Measurements from ENCODE around the gene FBXW10B.
A peak's percentile ranks its signal among the peaks of the same experiment; 100 is the strongest.
"Not testable (repeated sequence)": the region's sequence is repeated elsewhere in the genome, so short reads cannot be mapped to it uniquely, and the experiment has no call there.

Gene FBXW10B, protein sequence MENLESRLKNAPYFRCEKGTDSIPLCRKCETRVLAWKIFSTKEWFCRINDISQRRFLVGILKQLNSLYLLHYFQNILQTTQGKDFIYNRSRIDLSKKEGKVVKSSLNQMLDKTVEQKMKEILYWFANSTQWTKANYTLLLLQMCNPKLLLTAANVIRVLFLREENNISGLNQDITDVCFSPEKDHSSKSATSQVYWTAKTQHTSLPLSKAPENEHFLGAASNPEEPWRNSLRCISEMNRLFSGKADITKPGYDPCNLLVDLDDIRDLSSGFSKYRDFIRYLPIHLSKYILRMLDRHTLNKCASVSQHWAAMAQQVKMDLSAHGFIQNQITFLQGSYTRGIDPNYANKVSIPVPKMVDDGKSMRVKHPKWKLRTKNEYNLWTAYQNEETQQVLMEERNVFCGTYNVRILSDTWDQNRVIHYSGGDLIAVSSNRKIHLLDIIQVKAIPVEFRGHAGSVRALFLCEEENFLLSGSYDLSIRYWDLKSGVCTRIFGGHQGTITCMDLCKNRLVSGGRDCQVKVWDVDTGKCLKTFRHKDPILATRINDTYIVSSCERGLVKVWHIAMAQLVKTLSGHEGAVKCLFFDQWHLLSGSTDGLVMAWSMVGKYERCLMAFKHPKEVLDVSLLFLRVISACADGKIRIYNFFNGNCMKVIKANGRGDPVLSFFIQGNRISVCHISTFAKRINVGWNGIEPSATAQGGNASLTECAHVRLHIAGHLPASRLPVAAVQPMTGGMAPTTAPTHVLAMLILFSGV

DNA sequence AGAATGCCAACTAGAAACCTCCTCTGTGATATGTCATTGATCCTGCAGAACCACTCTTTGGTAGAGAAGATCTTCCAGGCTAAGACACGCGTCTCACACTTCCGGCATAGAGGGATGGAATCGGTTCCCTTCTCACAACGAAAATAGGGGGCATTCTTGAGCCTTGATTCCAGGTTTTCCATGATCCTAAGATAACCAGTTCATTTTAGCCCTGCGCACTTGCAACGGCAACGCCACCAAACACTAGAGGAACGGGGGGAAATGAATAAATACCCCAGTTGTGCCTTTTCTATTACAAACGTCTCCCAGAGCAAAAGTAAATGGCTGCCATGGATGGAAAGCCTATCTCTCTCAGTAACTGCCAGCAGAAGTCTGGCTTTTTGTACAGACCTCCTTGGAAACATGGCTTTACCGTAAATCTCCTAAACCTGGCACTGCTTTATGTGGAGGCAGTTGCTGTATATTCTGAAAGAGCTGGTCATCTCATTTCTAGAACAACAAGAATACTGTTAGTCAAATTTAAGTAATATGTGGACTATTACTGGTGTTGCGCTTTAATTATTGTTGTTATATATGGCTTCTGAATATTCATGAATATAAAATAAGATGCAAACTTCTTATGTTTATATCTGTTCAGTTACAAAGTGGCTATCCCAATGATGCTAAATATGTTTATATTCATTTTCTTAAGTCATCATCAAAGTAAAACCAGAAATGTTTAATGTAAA is at the start of gene FBXW10B:
Gene FBXW10B, minus strand, starts transcription at position 374 of the 728 bp plus-strand sequence. Its CDS starts 192 bp downstream, at position 182.
- not testable (repeated sequence) for DNase-seq

DNA sequence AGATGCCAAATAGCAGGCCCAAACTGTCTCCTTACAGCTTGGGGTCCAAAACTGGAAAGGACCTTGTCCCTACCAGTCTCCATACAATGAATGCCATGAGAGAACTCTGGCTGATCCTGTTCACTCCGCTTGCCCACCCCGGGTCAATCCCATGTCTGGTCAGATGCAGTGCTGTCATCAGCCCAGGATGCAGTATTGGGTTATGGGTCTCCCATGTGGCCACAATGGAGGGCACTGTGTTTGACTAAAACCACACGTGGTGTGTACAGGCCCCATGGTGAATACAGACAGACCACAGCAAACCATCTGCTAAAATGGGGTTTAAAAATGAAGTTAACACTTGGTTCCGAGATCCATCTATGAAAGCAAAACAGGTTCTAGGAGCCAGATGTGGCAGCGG is 44.2 kb upstream of the FBXW10B start:
- DNase-seq: no peak

DNA sequence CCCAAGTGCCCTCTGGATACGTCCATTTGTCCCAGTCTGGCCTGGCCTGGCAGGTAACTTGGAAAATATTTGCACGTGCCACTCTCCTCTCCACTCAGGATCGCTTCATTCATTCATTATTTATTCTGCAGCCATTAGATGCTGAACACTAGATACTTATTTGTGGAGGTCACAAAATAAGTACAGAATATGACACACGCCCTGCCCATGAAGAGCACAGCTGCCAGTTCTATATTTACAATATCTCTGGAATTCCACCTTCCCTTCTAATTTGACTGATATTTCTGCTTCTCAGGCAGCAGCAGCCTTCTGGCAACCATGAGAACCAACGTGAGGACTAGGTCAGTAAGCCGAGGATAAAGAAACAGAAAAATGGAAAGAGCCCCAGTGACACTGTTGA is 43.7 kb upstream of the FBXW10B start:
- DNase-seq: no peak

DNA sequence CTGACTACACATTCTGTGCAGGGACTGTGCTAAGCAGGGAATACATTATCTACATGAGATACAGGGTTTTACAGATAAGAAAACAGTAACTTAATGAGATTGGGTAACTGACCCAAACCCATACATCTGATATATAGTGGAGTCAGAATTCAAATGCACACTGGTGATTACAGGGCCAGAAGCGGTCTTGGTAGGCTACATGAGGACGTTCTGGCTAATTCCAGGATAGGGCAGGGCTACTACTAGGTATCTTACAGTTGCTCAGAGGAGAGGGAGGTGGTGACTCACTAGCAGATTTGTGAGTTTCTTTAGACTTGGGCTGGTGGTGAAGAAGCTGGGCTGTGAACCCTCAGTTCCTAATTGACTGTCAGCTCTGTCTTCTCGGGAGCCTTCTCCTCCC is 43.2 kb upstream of the FBXW10B start:
- DNase-seq: no peak

DNA sequence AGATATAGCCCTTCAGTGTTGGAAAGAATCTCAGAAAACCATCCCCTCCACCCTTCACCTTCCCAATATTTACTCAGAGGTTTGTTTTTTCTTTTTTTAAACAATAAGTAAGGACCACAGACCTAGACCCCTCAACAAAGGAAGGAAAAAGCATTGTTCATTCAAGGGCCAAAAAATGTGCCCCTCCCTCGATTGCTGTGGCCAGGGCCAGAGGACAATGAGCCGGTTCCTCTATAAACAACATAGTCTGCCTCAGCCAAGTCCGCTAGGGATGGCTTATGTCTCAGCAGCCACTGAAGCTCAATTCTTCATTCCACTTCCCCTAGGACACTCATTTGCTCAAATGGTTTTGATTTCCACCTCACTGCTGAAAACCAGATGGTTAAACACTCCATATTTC is 40.6 kb upstream of the FBXW10B start:
- DNase-seq: no peak

DNA sequence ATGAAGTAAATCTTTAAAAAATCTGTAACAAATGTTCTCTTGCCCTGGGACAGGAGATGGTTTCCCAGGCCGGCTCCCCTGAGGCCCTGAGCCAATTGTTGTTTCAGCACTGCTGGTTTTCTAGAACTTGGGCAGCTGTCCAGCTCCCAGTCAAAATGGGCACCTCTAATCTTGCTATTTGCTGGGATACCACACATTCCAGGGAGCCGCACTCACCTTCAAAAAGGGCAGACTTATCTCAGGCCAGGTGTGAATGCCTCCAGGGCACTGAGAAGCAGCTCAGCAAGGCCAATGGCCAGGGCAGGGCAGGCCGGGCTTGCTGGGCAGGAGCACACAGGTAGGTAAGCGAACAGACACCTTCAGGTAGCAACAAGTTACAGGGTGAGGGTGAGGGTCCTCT is 40.2 kb upstream of the FBXW10B start:
- DNase-seq: no peak

DNA sequence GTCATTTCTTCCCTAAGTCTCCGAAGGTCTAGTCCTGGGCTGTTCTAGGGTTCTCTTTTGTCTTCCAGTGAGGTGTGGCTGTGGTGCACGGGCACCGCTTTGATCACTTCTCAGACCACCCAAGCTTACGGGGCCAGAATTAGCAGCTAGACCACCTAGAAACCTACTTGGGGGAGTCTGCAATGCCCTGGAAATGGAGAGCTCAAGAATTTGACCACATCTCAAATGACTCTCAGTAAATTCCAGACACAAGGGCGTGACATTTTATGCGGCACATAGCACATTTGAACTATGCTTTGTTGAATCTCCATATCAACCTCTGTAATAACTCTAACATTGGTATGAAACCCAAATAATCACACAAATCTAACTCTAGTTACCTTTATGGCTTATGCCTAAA is 39.7 kb upstream of the FBXW10B start:
- DNase-seq: no peak

DNA sequence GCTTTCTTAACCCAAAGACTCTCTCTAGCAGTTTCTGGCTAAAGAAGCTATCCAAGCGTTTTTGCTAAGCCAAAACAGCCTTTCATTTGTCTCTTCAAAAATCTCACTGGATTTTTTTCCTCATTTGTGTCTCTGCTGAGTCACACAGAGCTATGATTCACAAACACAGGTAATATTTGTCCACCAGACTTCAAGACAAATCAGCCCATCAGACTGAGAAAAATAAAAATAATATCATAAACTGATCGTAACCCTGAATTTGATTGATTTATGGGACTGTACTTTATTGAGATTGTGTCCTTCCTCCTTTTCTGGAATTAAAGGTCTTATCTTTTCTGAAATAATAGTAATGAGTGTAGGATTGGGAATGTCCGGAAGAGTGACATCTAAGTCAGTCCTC is 38.8 kb upstream of the FBXW10B start:
- no peak for DNase-seq

DNA sequence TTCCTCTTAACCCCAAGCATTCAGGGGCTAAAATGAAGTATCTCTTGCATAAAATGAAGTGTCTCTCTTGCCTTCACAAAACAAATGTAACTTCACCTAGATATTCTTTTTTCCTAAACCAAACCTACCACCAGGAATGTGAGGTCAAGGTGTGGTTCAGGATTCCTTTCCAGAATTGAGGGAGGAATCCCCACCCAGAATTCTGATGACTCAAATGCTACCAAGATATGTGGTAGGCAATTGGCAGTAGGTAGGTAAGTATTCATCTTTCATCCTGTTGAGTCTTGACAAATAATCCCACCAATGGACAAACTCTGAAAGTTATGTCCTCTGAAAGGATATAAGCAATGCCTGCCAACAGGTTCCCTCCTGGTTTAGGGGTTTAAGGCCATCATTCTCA is 38.4 kb upstream of the FBXW10B start:
- DNase-seq: no peak

DNA sequence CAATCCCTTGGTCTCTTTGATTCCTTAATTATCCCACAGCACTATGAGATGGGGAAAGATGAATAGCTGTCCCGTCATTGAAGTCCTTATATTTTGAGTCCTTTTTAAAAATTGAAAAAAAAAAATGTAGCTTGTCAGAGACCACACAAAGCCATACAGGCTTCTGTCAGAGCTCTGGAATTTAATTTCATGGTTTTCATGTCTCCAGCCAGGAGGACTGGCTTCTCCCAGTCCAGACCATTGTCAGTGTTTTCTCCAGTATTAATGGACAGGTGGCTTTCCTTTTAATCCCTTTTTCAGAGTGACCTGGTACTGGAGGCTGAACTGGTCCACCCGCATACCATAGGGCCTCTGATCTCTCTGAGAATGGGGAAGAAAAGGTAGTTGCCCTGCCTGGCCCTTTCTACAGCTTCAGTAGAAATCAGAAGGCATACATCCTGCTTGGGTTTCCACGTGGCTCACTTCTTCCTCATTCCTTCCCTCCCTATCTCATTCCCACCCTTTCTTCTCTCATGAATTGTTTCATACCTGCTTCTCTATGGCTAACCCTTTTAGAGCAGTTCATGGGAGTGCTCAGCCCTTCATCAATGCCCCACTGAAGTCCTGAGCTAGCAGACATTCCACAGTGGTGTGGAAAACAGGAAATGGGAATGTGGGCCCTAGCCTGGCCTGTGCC is 35.5 kb upstream of the FBXW10B start:
- DNase-seq: no peak

DNA sequence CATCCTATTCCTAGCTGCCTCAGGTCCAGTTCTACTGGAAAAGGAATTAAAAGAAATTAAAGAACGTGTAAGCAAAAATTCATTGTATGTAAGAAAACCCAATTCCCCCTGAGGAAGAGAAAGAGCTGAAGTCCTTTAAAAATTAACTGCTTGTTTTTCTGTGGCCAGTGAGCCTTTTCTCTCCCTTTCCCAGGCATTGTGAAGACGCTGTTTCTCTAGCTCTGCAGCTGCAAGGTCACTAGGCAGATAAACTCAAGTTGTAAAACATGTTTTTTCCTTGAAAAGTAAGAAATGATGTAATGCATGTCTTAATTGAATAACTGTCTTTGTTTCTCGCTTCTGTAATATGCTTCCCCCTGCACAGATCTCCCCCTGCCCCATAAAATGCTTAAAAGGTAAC is 34.9 kb upstream of the FBXW10B start:
- not testable (repeated sequence) for DNase-seq

DNA sequence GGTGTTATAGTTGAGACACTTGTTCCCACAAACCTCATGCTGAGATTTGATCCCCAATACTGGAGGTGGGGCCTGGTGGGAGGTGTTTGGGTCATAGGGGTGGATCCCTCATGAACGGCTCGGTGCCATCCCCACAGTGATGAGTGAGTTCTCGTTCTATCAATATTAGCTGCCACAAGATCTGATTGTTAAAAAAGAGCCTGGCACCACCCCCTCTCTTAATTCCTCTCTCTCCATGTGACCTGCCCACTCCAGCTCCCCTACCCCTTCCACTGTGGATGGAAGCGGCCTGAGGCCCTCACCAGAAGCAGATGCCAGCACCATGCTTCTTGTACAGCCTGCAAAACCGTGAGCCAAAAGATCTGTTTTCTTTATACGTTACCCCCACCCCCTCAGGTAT is 33.5 kb upstream of the FBXW10B start:
- DNase-seq: no peak

DNA sequence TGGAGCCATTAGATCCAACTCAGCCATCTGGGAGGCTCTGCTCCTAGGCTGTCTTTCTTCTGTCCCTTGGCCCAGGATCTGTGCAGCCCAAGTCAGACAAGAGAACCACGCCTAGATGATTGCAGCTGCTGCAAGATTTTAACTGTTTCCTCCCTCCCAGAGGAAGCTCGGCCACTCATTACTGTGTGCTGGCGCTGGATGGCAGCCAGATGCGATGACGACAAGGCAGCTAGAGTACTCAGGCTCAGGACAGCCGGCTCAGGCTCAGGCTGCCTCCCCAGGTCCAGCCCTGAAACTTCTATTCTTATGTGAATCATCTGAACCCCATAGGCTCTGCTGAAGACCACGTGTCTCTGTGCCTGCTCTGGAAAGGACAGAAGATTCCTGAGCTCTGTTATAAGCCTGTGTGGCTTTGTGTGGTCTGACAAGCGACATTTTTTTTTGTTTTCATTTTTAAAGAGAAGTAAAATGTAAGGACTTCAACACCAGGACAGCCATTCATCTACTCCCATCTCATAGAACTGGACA is 32.1 kb upstream of the FBXW10B start:
- DNase-seq: peak; percentile 1 to 13

DNA sequence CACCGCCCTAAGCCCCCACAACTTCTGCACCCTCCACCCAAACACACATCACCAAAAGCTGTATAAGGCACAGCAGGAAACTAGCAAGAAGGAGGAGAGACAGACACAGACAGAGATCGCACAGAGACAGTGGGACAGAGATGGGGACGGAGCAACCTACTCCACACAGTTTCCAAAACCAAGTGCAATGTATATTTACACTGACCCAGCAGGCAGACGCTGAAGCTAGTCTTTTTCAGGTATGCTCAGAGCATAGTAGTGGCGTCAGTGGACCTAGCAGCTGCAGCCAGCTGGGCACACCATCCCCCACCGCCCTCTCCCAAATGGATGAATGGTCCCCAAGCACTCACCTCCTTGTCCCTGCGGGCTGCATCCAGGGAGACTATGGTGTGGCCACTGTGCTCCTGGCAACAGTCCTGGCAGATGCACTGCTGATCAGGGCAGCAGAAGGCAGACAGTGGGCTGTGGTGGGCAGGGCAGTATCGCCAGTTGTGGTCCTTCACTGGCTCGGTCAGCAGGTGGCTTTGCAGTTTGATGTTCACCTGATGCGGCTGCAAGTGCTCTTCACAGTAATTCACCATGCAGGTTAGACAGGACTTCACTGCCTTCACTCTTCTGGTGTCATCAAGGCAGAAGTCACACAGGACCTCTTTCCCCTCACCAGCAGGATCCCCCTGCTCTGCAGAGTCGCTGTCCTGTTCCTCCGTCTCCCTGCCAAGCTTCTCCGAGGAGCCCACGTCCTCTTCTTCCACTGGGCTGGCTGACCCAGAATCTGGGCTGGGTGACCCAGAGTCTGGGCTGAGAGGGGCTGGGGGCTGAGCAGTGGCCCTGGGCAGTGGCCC is 31.5 kb upstream of the FBXW10B start:
- no peak for DNase-seq

DNA sequence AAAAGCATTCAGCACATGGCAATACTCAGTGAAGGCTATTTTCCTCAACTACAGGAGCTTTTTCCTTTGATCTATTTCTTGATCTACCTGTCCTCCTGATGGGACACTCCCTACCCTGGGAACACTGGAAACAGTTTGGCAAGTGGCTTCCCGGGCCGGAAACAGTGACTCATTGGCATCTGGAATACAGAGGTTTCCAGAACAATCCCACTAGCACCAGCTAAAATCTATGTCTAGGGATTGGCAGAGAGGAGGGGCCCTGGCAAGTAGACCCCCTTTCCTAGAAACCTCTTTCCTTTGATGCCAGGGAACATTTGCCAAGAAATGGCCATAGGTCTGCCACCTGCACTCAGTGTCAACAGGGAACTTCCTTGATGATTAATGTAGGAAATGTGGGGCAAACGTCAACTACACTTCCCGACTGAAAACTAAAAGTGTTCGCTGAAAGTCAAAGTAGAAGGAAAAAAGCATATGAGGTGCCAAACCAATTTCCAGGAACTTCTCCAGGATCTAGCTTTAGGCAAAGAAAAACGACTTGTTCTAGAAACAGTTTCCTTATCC is 30.4 kb upstream of the FBXW10B start:
- no peak for DNase-seq

DNA sequence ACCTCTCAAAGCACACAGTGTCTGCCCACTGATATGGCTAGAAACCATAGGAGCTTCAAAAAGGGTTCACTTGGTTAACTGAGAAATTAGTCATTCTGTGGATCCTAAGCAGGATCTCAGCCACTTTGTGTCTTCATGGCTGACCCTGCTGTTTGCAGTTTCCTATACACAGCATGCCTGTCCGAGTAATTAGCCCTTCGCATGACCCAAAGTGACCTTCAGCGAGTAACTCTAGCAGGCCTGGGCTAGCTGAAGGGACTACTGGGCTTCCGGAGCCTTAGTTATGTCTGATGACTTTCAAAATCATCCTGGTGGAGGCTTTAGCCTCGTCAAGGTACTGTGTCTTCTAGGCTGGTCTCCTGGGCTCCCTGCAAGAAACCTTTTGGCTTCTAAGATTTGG is 28.9 kb upstream of the FBXW10B start:
- no peak for DNase-seq

DNA sequence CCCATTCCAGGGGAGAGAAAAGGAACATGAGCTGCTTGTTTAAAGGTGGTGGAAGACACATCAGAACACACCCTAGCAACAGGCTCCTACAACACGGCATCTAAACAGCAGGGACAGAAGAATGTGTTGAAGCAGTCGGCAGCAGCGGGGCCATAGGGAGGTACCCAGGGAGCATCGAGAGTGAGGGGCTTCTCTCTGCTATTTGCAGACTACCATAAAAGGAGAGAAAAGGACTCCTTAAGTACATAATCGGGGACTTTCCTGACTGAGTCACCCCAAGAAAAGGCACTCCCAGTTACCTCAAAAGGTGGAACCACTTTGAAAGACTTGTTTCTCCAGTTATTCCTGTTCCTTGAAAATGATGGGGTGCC is 26.4 kb upstream of the FBXW10B start:
- DNase-seq: not testable (repeated sequence)

DNA sequence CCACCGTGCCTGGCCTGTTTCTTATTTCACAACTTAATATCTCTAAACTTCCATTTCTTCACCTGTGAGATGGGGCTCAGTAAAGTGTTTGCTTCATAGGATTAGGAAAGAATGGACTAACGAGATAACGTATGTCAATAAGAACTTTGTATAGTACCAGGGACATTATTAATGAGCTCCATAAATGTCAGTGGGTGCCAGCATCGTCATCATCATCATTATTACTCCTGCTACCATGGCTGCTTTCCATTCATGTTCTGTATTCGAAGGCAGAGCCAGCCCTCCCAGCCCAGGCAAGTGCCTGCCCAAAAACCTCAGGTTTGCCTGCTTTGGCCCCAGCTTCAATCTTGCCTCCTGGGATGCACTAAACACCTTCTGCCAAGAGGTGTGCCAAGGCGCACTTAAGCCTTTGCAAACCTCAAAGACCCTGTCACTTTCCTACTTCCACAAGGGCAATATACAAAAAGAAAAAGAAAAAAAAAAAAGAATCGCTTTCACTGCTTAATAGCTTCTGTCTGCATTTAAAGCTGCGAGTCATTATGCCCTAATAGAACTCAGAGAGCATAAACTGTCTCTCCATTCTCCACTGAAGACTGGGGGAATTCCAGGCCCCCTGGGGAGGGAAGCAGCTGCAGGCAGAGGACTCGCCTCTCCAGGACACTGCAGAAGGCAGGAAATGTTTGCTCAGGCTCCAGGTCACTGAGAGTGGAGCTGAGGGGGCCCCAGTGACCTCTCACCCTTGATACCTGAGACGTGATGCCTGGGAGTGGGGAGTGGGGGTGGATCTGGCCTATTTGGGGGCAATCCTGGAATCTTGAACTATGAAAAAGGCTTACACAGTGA is 25.8 kb upstream of the FBXW10B start:
- not testable (repeated sequence) for DNase-seq

DNA sequence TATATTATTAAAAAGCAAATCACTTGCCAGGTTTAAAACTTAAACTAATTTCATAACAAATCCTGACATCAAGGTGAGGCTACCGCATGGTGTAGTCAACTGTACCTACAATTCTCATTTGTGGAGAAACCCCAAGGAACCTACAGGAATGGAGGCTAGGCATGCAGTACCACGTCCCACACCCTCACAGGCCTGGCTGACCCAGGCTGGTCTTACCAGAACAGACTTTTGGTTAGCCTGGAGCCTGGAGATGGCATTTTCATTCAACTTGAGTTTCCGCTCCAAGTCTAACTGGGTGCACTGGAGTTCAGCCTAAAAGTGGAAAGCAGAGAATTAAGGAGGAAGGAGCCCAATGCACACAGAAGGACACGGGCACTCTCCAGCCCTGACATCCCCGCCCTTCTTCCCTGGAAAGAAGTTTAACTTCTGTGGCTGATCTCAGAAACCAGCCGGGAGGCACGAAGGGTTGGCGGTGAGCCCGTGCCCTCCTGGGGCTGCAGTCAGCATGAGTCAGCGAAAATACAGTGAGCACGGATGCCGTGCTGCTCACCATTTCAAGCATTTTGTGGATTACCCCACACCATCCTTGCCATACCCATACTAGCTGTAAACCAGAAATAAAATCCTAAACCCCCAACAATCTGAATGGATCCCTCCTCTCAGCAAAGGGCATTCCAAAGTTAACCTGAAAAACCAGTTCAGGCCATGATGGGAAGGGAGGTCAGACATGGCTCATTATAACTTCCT is 23.2 kb upstream of the FBXW10B start:
- DNase-seq: not testable (repeated sequence)

DNA sequence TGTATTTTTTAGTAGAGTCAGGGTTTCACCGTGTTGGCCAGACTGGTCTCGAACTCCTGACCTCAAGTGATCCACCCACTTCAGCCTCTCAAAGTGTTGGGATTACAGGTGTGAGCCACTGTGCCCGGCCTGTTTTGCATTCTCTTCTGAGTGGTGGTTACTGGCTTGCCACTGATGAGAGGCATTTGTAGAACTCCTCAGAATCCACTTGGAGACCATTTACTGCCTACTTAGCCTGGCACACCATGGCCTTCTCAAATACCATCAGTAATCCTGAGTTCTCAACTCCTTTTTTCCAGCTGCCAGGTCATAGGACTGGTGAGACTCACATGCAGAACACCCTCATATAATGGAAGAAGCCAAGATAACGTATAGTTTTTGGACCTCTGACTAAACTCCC is 22.5 kb upstream of the FBXW10B start:
- not testable (repeated sequence) for DNase-seq
